GM13977 (cell line): ENCODE data around the gene TEX264.

Experiments used
- DNase-seq: peaks from one replicate; pipeline ENCODE4 v3.0.0; 2012; ENCODE audit warnings: low spot score
- in situ Hi-C: fragments of 300-500 bp; cut with MboI; formaldehyde crosslinking; loops from one replicate; pipeline ENCODE4 v1.12.0; 2022; ENCODE audit warnings: low sequenced_read_pairs, low pct_unique_long_range_greater_than_20kb, mixed read lengths, inconsistent platforms; ENCODE audit not compliant: unreplicated experiment
- TF ChIP-seq, protein P1 (sequence below): IDR thresholded peaks from 2 replicates; pipeline ENCODE4 v1.5.1; 2012; ENCODE audit warnings: mild to moderate bottlenecking, control low read depth; ENCODE audit not compliant: insufficient read depth; ENCODE audit errors: extremely low read depth, missing control alignments

TEX264 gene

DNA sequence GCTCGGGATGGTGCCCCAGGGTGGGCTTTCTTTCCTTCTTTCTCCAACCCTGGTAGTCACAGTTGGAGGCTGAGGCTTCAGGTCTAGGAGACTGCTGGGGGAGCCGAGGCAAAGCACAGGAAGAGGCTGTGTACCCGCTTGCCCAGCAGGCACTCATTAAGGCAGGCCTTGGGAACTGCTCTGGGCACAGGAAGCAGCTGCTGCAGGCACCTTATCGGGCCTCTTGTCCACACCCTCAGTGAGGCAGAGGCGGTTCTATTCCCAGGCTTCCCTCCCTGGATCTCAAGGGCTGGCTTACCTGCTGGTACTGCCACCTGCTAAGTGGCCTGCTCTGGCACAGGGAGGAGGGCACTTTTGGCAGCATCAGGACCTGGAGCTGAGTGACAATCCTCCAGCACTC lies 20.0 kb downstream of the TEX264 start:
- in situ Hi-C loops, result loop anchor here (25.0 kb wide), 1 partner anchor 1079 kb away; the partner anchor contains the start of genes CISH and MAPKAPK3
- TF ChIP-seq, protein P1, sequence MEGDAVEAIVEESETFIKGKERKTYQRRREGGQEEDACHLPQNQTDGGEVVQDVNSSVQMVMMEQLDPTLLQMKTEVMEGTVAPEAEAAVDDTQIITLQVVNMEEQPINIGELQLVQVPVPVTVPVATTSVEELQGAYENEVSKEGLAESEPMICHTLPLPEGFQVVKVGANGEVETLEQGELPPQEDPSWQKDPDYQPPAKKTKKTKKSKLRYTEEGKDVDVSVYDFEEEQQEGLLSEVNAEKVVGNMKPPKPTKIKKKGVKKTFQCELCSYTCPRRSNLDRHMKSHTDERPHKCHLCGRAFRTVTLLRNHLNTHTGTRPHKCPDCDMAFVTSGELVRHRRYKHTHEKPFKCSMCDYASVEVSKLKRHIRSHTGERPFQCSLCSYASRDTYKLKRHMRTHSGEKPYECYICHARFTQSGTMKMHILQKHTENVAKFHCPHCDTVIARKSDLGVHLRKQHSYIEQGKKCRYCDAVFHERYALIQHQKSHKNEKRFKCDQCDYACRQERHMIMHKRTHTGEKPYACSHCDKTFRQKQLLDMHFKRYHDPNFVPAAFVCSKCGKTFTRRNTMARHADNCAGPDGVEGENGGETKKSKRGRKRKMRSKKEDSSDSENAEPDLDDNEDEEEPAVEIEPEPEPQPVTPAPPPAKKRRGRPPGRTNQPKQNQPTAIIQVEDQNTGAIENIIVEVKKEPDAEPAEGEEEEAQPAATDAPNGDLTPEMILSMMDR, result no peak

DNA sequence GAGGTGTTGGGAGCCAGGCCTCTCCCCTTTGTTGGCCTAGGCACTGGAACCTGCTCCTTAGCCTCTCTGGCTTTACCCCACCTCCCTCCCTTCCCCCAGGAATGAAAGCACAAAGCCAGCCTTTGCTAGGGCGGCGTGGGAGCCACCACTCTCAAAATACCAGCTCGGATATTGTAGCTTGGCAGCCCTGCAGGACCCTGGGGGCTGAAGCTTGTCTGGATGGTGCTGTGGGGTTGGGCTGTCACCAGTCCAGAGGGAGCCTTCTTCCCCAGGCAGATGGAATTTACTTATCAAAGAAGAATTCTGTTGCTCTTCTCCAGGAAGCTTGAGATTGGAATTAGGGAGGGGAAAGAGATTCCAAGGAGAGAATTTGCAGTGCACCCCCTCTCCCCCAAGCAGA lies 20.9 kb downstream of the TEX264 start:
- in situ Hi-C loops, result loop anchor here (25.0 kb wide), 1 partner anchor 1080 kb away; the partner anchor contains the start of genes CISH and MAPKAPK3
- DNase-seq, result no peak
- TF ChIP-seq, protein P1, result no peak

More for the DNA sequence above, 20.0 kb downstream of the TEX264 start:
- no peak for DNase-seq

DNA sequence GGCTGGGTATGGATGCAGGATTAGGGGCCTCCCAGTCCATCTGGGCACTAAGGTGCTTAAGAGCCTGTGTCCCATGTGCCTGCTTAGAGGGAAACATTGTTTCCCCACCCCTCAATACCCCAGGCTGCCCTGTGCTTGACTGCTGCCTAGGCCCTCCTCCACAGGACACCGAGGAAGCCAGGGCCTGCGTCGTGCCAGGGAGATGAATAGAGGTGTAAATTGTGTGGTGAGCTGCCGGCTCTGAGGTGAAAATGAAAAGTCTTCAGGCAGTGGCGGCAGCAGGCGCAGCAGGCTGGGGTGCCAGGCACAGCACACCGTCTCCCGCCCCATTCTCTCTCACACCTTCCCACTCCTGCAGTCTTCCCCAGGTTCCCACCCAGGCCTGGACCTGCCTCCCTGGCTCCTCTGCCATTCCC lies 21.9 kb downstream of the TEX264 start:
- no peak for DNase-seq
- TF ChIP-seq, protein P1, result no peak
- in situ Hi-C loops, result loop anchor here (25.0 kb wide), 1 partner anchor 1081 kb away; the partner anchor contains the start of genes CISH and MAPKAPK3

DNA sequence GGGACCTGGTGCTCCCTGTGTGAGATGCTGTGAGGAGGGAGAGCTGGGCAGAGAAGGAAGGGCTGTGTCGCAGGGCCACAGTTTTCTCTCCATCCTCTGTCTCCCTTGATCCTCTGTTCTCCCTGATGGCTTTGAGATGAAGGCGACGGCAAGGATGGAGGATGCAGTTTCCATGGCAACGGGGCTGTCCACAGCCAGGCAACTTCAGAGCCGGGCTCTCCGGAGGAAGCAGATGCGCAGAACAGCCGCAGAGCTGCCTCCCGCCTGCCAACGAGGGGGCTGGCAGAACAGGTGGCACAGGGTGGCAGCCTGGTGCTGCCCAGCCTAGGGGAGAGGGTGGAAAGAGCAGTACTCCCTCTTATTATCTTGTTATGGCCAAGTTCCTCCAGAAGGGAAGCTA lies 25.9 kb downstream of the TEX264 start:
- in situ Hi-C loops, result loop anchor here (25.0 kb wide), 1 partner anchor 1085 kb away; the partner anchor contains the start of genes CISH and MAPKAPK3
- TF ChIP-seq, protein P1, result no peak
- DNase-seq, result no peak

DNA sequence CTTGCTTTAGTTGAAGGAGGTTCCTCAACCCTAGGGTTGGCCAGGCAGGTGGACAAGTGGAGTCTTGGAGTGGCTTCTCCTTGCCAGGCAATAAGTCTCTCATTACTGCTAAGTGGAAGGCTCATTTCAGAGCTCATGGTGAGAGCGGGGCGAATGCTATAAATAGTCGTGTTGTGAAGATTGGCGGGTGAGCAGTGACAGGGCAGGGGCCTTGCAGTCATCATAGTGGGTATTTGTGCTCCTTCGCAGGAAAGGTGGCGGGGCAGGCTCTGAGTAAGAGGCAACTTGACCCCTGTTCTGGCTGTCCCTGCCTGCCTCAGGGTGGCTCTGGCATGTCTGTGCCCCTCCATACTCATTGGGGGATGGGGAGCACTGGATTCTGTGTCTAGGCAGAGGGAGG lies 27.2 kb downstream of the TEX264 start:
- TF ChIP-seq, protein P1, result no peak
- in situ Hi-C loops, result loop anchor here (25.0 kb wide), 1 partner anchor 1086 kb away; the partner anchor contains the start of genes CISH and MAPKAPK3
- no peak for DNase-seq

DNA sequence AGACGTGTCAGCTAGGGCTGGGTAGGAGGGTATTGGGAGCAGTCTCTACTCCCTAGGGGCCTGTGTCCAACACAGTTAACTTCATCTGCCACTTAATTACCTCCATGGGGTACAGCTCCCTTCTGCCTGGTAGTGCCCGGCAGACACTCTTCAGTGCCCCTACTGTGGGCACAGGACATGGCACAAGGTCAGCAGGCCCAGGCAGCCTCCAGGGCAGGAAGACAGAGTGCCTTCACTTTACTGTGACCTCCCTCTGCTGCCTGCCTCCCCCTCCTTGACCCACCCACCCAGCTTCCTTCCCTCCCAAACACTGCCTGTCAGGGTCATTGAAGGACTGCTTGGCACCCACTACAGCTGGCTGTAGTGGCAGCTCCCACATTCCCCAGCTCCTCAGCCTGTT lies 29.4 kb downstream of the TEX264 start:
- TF ChIP-seq, protein P1, result no peak
- DNase-seq, result no peak
- in situ Hi-C loops, result no loop called here
